ENCODE data around the gene PROM1. TPM values are rescaled to one million over a fixed set of nuclear protein-coding genes. Genes with fewer than 3 reads are reported as not detected.

Gene PROM1
- total RNA-seq, 1 experiment from 2014 or later = not detected

GRCh38 chr4:15948826-15949225 lies 135.0 kb downstream of the PROM1 start:
- DNase-seq (no peak), ATAC-seq (no peak)
- TF ChIP-seq EZH2 (IDR thresholded peaks at IDR 0.05; ENCODE audit: low read length, unreplicated experiment) (no peak), CTCF (conservative IDR thresholded peaks at IDR 0.05; ENCODE audit: low read depth, low read length) (no peak), EZH2phosphoT487 (IDR thresholded peaks at IDR 0.05; ENCODE audit: borderline replicate concordance, low read length) (no peak)
- CTCF ChIA-PET = no interaction called here
- no peaks in the 10 kb centered on the region for H3K36me3 ChIP-seq (ENCODE audit: low read depth, low read length)
- H3F3A ChIP-seq (ENCODE audit: low read length, unreplicated experiment) = no peaks in the 10 kb centered on the region
- no peaks in the 10 kb centered on the region for H3K4me1 ChIP-seq (ENCODE audit: insufficient read depth, low read length)
- POLR2A ChIA-PET (ENCODE audit: unreplicated experiment) = no interaction called here
- BruUV-seq (replicated peaks) = no TSS peak
- H3K9ac ChIP-seq (ENCODE audit: low read length) = no peak overlapping the region
- intact Hi-C loops (cut with micrococcal nuclease) = no loop called here
- H3K27me3 ChIP-seq (ENCODE audit: low read length) = no peaks in the 10 kb centered on the region
- no peaks in the 10 kb centered on the region for H3K9me3 ChIP-seq (ENCODE audit: low read length)
- H2AFZ ChIP-seq (ENCODE audit: low read length) = no peak overlapping the region
- no peaks in the 10 kb centered on the region for H4K20me1 ChIP-seq (ENCODE audit: low read length)
- H3K79me2 ChIP-seq (ENCODE audit: low read length) = no peaks in the 10 kb centered on the region
- no peaks in the 10 kb centered on the region for H3K9me2 ChIP-seq (replicated peaks; ENCODE audit: low read length)
- no peak overlapping the region for H3K4me2 ChIP-seq (ENCODE audit: low read length)
- H3K4me3 ChIP-seq (ENCODE audit: low read length) = no peak overlapping the region
- no peak overlapping the region for H3K27ac ChIP-seq (ENCODE audit: low read length)

DNA sequence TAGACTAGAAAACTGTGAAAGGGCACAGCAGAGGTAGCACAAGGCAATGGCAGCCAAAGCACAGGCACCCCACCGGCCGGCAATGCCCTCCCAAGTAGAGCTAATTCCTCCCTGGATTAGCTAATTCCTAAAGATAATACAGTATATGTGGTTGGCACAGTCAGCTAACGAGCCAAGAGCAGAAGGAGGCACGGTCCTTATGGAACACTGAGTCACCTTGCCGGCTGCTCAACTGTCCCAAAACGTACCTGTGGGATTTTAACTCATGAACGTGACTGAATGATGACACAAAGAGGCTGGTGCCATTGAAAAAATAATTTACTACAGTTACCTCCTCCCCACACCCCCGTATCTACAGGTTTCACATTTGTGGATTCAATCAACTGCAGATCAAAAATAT lies 136.1 kb downstream of the PROM1 start:
- no peak overlapping the region for H3K9ac ChIP-seq (ENCODE audit: low read length)
- H3K27me3 ChIP-seq (ENCODE audit: low read length) = no peaks in the 10 kb centered on the region
- H2AFZ ChIP-seq (ENCODE audit: low read length) = no peak overlapping the region
- H3K4me1 ChIP-seq (ENCODE audit: insufficient read depth, low read length) = no peaks in the 10 kb centered on the region
- H3K4me3 ChIP-seq (ENCODE audit: low read length) = no peak overlapping the region
- no peaks in the 10 kb centered on the region for H3K9me2 ChIP-seq (replicated peaks; ENCODE audit: low read length)
- TF ChIP-seq EZH2phosphoT487 (IDR thresholded peaks at IDR 0.05; ENCODE audit: borderline replicate concordance, low read length) (no peak), EZH2 (IDR thresholded peaks at IDR 0.05; ENCODE audit: low read length, unreplicated experiment) (no peak), CTCF (conservative IDR thresholded peaks at IDR 0.05; ENCODE audit: low read depth, low read length) (no peak)
- no peaks in the 10 kb centered on the region for H3K36me3 ChIP-seq (ENCODE audit: low read depth, low read length)
- ChIA-PET CTCF (no interaction called here), POLR2A (ENCODE audit: unreplicated experiment) (no interaction called here)
- BruUV-seq (replicated peaks) = no TSS peak
- intact Hi-C loops (cut with micrococcal nuclease) = no loop called here
- H3K27ac ChIP-seq (ENCODE audit: low read length) = no peak overlapping the region
- H4K20me1 ChIP-seq (ENCODE audit: low read length) = no peaks in the 10 kb centered on the region
- DNase-seq (peak; percentile 32), ATAC-seq (no peak)
- H3K79me2 ChIP-seq (ENCODE audit: low read length) = no peaks in the 10 kb centered on the region
- H3K4me2 ChIP-seq (ENCODE audit: low read length) = no peak overlapping the region
- no peaks in the 10 kb centered on the region for H3F3A ChIP-seq (ENCODE audit: low read length, unreplicated experiment)
- H3K9me3 ChIP-seq (ENCODE audit: low read length) = no peaks in the 10 kb centered on the region

DNA sequence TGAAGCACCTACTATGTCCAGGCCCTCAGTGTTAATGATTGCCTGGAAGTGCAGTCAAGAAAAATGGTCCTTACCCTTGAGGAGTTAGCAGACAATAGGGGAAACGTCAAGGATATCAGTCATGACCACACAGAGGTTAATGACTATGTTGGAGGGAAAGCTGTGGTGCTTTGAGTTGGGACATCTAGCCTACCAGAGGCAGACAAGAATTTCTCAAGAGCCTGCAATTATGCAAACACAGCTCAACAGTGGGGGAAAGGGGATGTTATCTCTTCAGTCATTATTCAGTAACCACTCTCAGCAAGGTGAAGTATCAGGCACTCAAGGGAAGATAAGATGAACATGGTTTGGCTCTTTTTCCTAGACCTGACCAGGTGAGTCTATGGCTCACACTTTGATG lies 138.3 kb downstream of the PROM1 start:
- no peak overlapping the region for H3K27ac ChIP-seq (ENCODE audit: low read length)
- H3K36me3 ChIP-seq (ENCODE audit: low read depth, low read length) = no peaks in the 10 kb centered on the region
- no peaks in the 10 kb centered on the region for H3K79me2 ChIP-seq (ENCODE audit: low read length)
- intact Hi-C loops (cut with micrococcal nuclease) = no loop called here
- no peaks in the 10 kb centered on the region for H3F3A ChIP-seq (ENCODE audit: low read length, unreplicated experiment)
- CTCF ChIA-PET = no interaction called here
- H2AFZ ChIP-seq (ENCODE audit: low read length) = no peak overlapping the region
- POLR2A ChIA-PET (ENCODE audit: unreplicated experiment) = no interaction called here
- H3K9me3 ChIP-seq (ENCODE audit: low read length) = no peaks in the 10 kb centered on the region
- no peak overlapping the region for H3K9ac ChIP-seq (ENCODE audit: low read length)
- ATAC-seq (no peak), DNase-seq (no peak)
- no peaks in the 10 kb centered on the region for H3K4me1 ChIP-seq (ENCODE audit: insufficient read depth, low read length)
- H3K27me3 ChIP-seq (ENCODE audit: low read length) = no peaks in the 10 kb centered on the region
- no TSS peak for BruUV-seq (replicated peaks)
- no peaks in the 10 kb centered on the region for H4K20me1 ChIP-seq (ENCODE audit: low read length)
- no peak overlapping the region for H3K4me2 ChIP-seq (ENCODE audit: low read length)
- H3K4me3 ChIP-seq (ENCODE audit: low read length) = no peak overlapping the region
- no peaks in the 10 kb centered on the region for H3K9me2 ChIP-seq (replicated peaks; ENCODE audit: low read length)
- no peak for TF ChIP-seq EZH2 (IDR thresholded peaks at IDR 0.05; ENCODE audit: low read length, unreplicated experiment)
- no peak for TF ChIP-seq EZH2phosphoT487 (IDR thresholded peaks at IDR 0.05; ENCODE audit: borderline replicate concordance, low read length)
- TF ChIP-seq CTCF (conservative IDR thresholded peaks at IDR 0.05; ENCODE audit: low read depth, low read length) = no peak
